Stimulated activated CD4-positive, alpha-beta T cell treated with anti-CD3 and anti-CD28 coated beads, Interleukin-15, amount 100 ng/mL, for 1 hour (primary cell): Measurements from ENCODE around the gene GGT7.

ENCODE experiments used
- DNase-seq, 2 donors: peaks; one replicate each; pipeline ENCODE4 v3.0.0-alpha.2; 2020; ENCODE audit warnings: low read depth in 1 of 2, low spot score in 1 of 2

The GGT7 gene

GRCh38 chr20:34797012-34797995, 75.4 kb downstream of the GGT7 start:
- DNase-seq: no peak
